CD14-positive monocyte (primary cell): Measurements from ENCODE around the gene ZNF783. TPM values are rescaled to one million over a fixed set of nuclear protein-coding genes. Genes with fewer than 3 reads are reported as not detected.

Experiments
- DNase-seq, 3 donors: peaks; one replicate each; pipeline ENCODE4 v3.0.0-alpha.2; 2011 to 2022
- H2AFZ ChIP-seq: 2 replicates; pipeline ENCODE4 v1.6.0; 2012; ENCODE audit warnings: mild to moderate bottlenecking, low read depth, low read length, inconsistent platforms; ENCODE audit not compliant: insufficient read depth, poor library complexity, severe bottlenecking
- H3K27ac ChIP-seq, 2 donors: 1 replicate in 1 of 2; 2 replicates in 1 of 2; pipeline ENCODE4 v1.5.1; 2012 to 2013; ENCODE audit warnings: low read length in 2 of 2, control low read depth in 1 of 2, inconsistent platforms in 1 of 2, low read depth in 1 of 2, mild to moderate bottlenecking in 1 of 2
- H3K27me3 ChIP-seq, 2 donors: one replicate each; pipeline versions ENCODE4 v1.6.0 to v1.6.1; 2011 to 2013; ENCODE audit warnings: low read length in 2 of 2; ENCODE audit not compliant: control insufficient read depth in 2 of 2, insufficient read depth in 2 of 2
- H3K36me3 ChIP-seq, 2 donors: replicated peaks in 1 of 2; 1 replicate in 1 of 2; 2 replicates in 1 of 2; pipeline versions ENCODE4 v1.5.1 to v1.6.1; 2012 to 2013; ENCODE audit warnings: low read length in 2 of 2, control low read depth in 1 of 2, inconsistent platforms in 1 of 2, mild to moderate bottlenecking in 1 of 2; ENCODE audit not compliant: insufficient read depth in 2 of 2, control insufficient read depth in 1 of 2
- H3K4me1 ChIP-seq, 2 donors: 1 replicate in 1 of 2; 2 replicates in 1 of 2; pipeline versions ENCODE4 v1.5.1 to v1.6.1; 2012 to 2013; ENCODE audit warnings: low read length in 2 of 2, control low read depth in 1 of 2, inconsistent platforms in 1 of 2, mild to moderate bottlenecking in 1 of 2, moderate library complexity in 1 of 2; ENCODE audit not compliant: insufficient read depth in 2 of 2, control insufficient read depth in 1 of 2
- H3K4me2 ChIP-seq: replicated peaks from 2 replicates; pipeline ENCODE3; 2012; ENCODE audit warnings: low read length, moderate library complexity, mild to moderate bottlenecking; ENCODE audit not compliant: poor library complexity, severe bottlenecking; ENCODE audit errors: extremely low read depth
- H3K4me3 ChIP-seq, 3 experiments: fragments of 200-600 bp in 1 of 3; sonication (generic) in 1 of 3; replicated peaks in 1 of 3; 1 replicate in 2 of 3; 2 replicates in 1 of 3; pipeline ENCODE4 v1.5.1; 2011 to 2013; ENCODE audit warnings: low read length in 3 of 3, mild to moderate bottlenecking in 3 of 3, control low read depth in 2 of 3, low read depth in 2 of 3, inconsistent platforms in 1 of 3, moderate library complexity in 1 of 3
- H3K79me2 ChIP-seq: 2 replicates; pipeline ENCODE4 v1.6.0; 2012; ENCODE audit warnings: mild to moderate bottlenecking, control low read depth, inconsistent platforms, low read length, moderate library complexity; ENCODE audit not compliant: insufficient read depth
- H3K9ac ChIP-seq: 2 replicates; pipeline ENCODE4 v1.6.0; 2017; ENCODE audit warnings: low read length, mild to moderate bottlenecking; ENCODE audit not compliant: insufficient read depth, poor library complexity, severe bottlenecking
- H3K9me3 ChIP-seq, 2 donors: replicated peaks in 1 of 2; 1 replicate in 1 of 2; 2 replicates in 1 of 2; pipeline versions ENCODE4 v1.5.1 to v1.6.1; 2012 to 2013; ENCODE audit warnings: low read length in 2 of 2, control low read depth in 1 of 2; ENCODE audit not compliant: control insufficient read depth in 1 of 2, insufficient read depth in 1 of 2
- H4K20me1 ChIP-seq: 2 replicates; pipeline ENCODE4 v1.6.0; 2012; ENCODE audit warnings: mild to moderate bottlenecking, low read length, control low read depth, moderate library complexity; ENCODE audit not compliant: insufficient read depth
- H3K27ac Mint-ChIP-seq, 7 donors: one replicate each; pipeline ENCODE4 v1.8.0; 2020; ENCODE audit warnings: mild to moderate bottlenecking in 7 of 7, mixed read lengths in 7 of 7, moderate library complexity in 6 of 7, inconsistent platforms in 2 of 7
- H3K27me3 Mint-ChIP-seq, 3 donors: one replicate each; pipeline ENCODE4 v1.8.0; 2021 to 2022; ENCODE audit warnings: low read depth in 3 of 3, mild to moderate bottlenecking in 3 of 3, mixed read lengths in 3 of 3, moderate library complexity in 3 of 3, inconsistent platforms in 1 of 3
- H3K36me3 Mint-ChIP-seq, 2 donors: one replicate each; pipeline ENCODE4 v1.8.0; 2020; ENCODE audit warnings: mixed read lengths in 2 of 2, inconsistent platforms in 1 of 2, mild to moderate bottlenecking in 1 of 2
- H3K4me1 Mint-ChIP-seq: one replicate; pipeline ENCODE4 v1.8.0; 2020; ENCODE audit warnings: mild to moderate bottlenecking, mixed read lengths
- H3K4me3 Mint-ChIP-seq, 2 donors: one replicate each; pipeline ENCODE4 v1.8.0; 2020; ENCODE audit warnings: mild to moderate bottlenecking in 2 of 2, mixed read lengths in 2 of 2, moderate library complexity in 1 of 2
- H3K9me3 Mint-ChIP-seq, 7 donors: one replicate each; pipeline ENCODE4 v1.8.0; 2020 to 2022; ENCODE audit warnings: mixed read lengths in 7 of 7, mild to moderate bottlenecking in 6 of 7, moderate library complexity in 6 of 7, inconsistent platforms in 2 of 7
- CTCF ChIP-seq: fragments of 200-600 bp; IDR thresholded peaks from one replicate; pipeline ENCODE4 v1.8.0; 2022; ENCODE audit warnings: antibody characterized with exemption, mild to moderate bottlenecking
- WGBS: methylation state at CpG from one replicate; pipeline ENCODE4 v1.1.5; 2013; ENCODE audit warnings: missing lambda C conversion rate; ENCODE audit not compliant: insufficient coverage; 5-methylcytosine and 5-hydroxymethylcytosine counted together
- intact Hi-C, 2 donors: fragments of 100-400 bp; cut with micrococcal nuclease; formaldehyde crosslinking; loops; one replicate each; pipeline versions ENCODE4 v1.15.0 to v1.15.1; 2023
- polyA plus RNA-seq, 3 donors: library from polyadenylated mRNA; depleted of rRNA in 1 of 3; unstranded in 2 of 3; stranded (reverse) in 1 of 3; fragments of 300-500 nt in 2 of 3; fragments of >200 nt in 1 of 3; fragmentation: Illumina TruSeq in 2 of 3; gene quantifications; 1 replicate in 2 of 3; 2 replicates in 1 of 3; pipeline ENCODE4 v1.2.3, GENCODE V29; 2012 to 2021

Gene ZNF783
- polyA plus RNA-seq, 3 donors = 1.2 to 16.7 (median 1.5) TPM

- Histone ChIP-seq H3K27me3 (no peaks in the 10 kb centered on the region), H4K20me1 (peaks cover 14% of the 10 kb centered on the region), H3K4me1 (peaks cover 17 to 20% of the 10 kb centered on the region in 2 donors), H3K4me2 (peak within 1 kb of the TSS; percentile 98), H3K79me2 (peaks cover 37% of the 10 kb centered on the region), H3K9me3 (peaks cover 5 to 6% of the 10 kb centered on the region in 2 donors), H3K4me3 (peak within 1 kb of the TSS; percentile 85 to 96 (median 88)), H3K36me3 (no peaks in the 10 kb centered on the region), H3K9ac (peak within 1 kb of the TSS; percentile 86), H2AFZ (peak within 1 kb of the TSS; percentile 97), H3K27ac (peak within 1 kb of the TSS; percentile 7 to 84)
- intact Hi-C loops = no loop called here
- Mint-ChIP-seq H3K27me3 (peaks cover 2 to 3% (median 2%) of the 10 kb centered on the region in 3 donors), H3K36me3 (peaks cover 0 to 13% of the 10 kb centered on the region in 2 donors), H3K9me3 (peaks cover 3 to 11% (median 8%) of the 10 kb centered on the region in 7 donors), H3K4me3 (peak within 1 kb of the TSS; percentile 90 to 94), H3K27ac (peak within 1 kb of the TSS; percentile 77 to 90 (median 86)), H3K4me1 (peaks cover 30% of the 10 kb centered on the region)
- 0% methylated on average over 55 of the region's 64 CpGs for WGBS
- TF ChIP-seq CTCF = peak; percentile 82
- DNase-seq = peak; percentile 82 to 85 (median 82)
These were observed 22.5 kb upstream of the ZNF783 start, which contains the start of gene ZNF212 for GRCh38 chr7:149239345-149240143. Gene ZNF212 (plus strand): TSS chr7:149239651. CDS start chr7:149239779, 128 bp downstream.

GRCh38 chr7:149240637-149241036 lies 21.4 kb upstream of the ZNF783 start:
- Mint-ChIP-seq H3K27ac (no peak overlapping the region), H3K36me3 (peaks cover 0 to 13% of the 10 kb centered on the region in 2 donors), H3K27me3 (peaks cover 2 to 3% (median 2%) of the 10 kb centered on the region in 3 donors), H3K4me3 (peak overlapping the region; percentile 90 to 94), H3K4me1 (peaks cover 35% of the 10 kb centered on the region), H3K9me3 (peaks cover 3 to 11% (median 8%) of the 10 kb centered on the region in 7 donors)
- Histone ChIP-seq H3K4me2 (peak overlapping the region; percentile 98), H4K20me1 (peaks cover 24% of the 10 kb centered on the region), H3K79me2 (peaks cover 43% of the 10 kb centered on the region), H2AFZ (peak overlapping the region; percentile 97), H3K9ac (no peak overlapping the region), H3K4me3 (peak overlapping the region in 2 of 3 experiments; percentile 85 to 96), H3K27ac (peak overlapping the region in 1 of 2 donors; percentile 84), H3K9me3 (peaks cover 5 to 6% of the 10 kb centered on the region in 2 donors), H3K4me1 (peaks cover 17 to 20% of the 10 kb centered on the region in 2 donors), H3K27me3 (no peaks in the 10 kb centered on the region), H3K36me3 (no peaks in the 10 kb centered on the region)
- no peak for DNase-seq
- TF ChIP-seq CTCF = no peak
- 89% methylated on average over 3 of the region's 5 CpGs for WGBS
- intact Hi-C loops = no loop called here
